Ishikawa (cell line): ENCODE data around the gene VIPR1.

Experiments
- CEBPB ChIP-seq: IDR thresholded peaks from 2 replicates; pipeline ENCODE4 v1.6.1; 2012
- CREB1 ChIP-seq: IDR thresholded peaks from 2 replicates; pipeline ENCODE4 v1.6.1; 2012; ENCODE audit warnings: low read depth
- EGR1 ChIP-seq: IDR thresholded peaks from 2 replicates; pipeline ENCODE4 v1.6.1; 2012
- EP300 ChIP-seq: IDR thresholded peaks from 2 replicates; pipeline ENCODE4 v1.6.1; 2012; ENCODE audit warnings: borderline replicate concordance
- MAX ChIP-seq: IDR thresholded peaks from 2 replicates; pipeline ENCODE4 v1.6.1; 2012
- RAD21 ChIP-seq: IDR thresholded peaks from 2 replicates; pipeline ENCODE4 v1.6.1; 2012; ENCODE audit warnings: low read depth
- REST ChIP-seq: IDR thresholded peaks from 2 replicates; pipeline ENCODE4 v1.6.1; 2012; ENCODE audit warnings: low read depth, mild to moderate bottlenecking
- TCF12 ChIP-seq: IDR thresholded peaks from 2 replicates; pipeline ENCODE4 v1.6.1; 2012; ENCODE audit warnings: low read depth
- YY1 ChIP-seq: IDR thresholded peaks from 2 replicates; pipeline ENCODE4 v1.6.1; 2012; ENCODE audit warnings: low read depth

GRCh38 chr3:42463093-42463492 lies 39.4 kb upstream of the VIPR1 start:
- TF ChIP-seq MAX (no peak), TCF12 (no peak), CEBPB (no peak), EGR1 (no peak), RAD21 (no peak), EP300 (no peak), CREB1 (no peak), REST (no peak), YY1 (no peak)
